Measurements from ENCODE around the gene SIRPB2.

SIRPB2 gene

GRCh38 chr20:1466211-1467081 is 24.8 kb downstream of the SIRPB2 start, which contains the start of gene NSFL1C:
Gene NSFL1C (minus strand): TSS chr20:1466849. CDS start chr20:1466824, 25 bp downstream.
- DNase-seq (ENCODE audit: low spot score in 2 of 2) (peak; percentile 96 to 97), ATAC-seq (replicated peaks; ENCODE audit: extremely low read depth, poor library complexity, severe bottlenecking) (peak; percentile 98)
- H3K36me3 Mint-ChIP-seq (ENCODE audit: insufficient read depth): peaks cover 8% of the 10 kb centered on the region
- peak within 1 kb of the TSS; percentile 54 for H3K27ac Mint-ChIP-seq (ENCODE audit: low read depth)
- no peaks in the 10 kb centered on the region for H3K9me3 Mint-ChIP-seq
- peak within 1 kb of the TSS; percentile 77 for H3K4me3 Mint-ChIP-seq
- H3K27me3 Mint-ChIP-seq: peaks cover 11% of the 10 kb centered on the region
- peaks cover 43% of the 10 kb centered on the region for H3K4me1 Mint-ChIP-seq

GRCh38 chr20:1465470-1466210 is 25.6 kb downstream of the SIRPB2 start:
- H3K27ac Mint-ChIP-seq (ENCODE audit: low read depth): peak overlapping the region; percentile 41
- ATAC-seq (replicated peaks; ENCODE audit: extremely low read depth, poor library complexity, severe bottlenecking) (no peak), DNase-seq (ENCODE audit: low spot score in 2 of 2) (no peak)
- no peaks in the 10 kb centered on the region for H3K9me3 Mint-ChIP-seq
- H3K27me3 Mint-ChIP-seq: peaks cover 3% of the 10 kb centered on the region
- peaks cover 51% of the 10 kb centered on the region for H3K4me1 Mint-ChIP-seq
- H3K4me3 Mint-ChIP-seq: peak overlapping the region; percentile 77
- H3K36me3 Mint-ChIP-seq (ENCODE audit: insufficient read depth): peaks cover 11% of the 10 kb centered on the region

GRCh38 chr20:1463971-1464570 is 27.1 kb downstream of the SIRPB2 start:
- DNase-seq (ENCODE audit: low spot score in 2 of 2): no peak
- Mint-ChIP-seq H3K36me3 (ENCODE audit: insufficient read depth) (peaks cover 18% of the 10 kb centered on the region), H3K4me3 (no peak overlapping the region), H3K9me3 (no peaks in the 10 kb centered on the region), H3K27me3 (no peaks in the 10 kb centered on the region), H3K27ac (ENCODE audit: low read depth) (no peak overlapping the region), H3K4me1 (peaks cover 54% of the 10 kb centered on the region)
- ATAC-seq (replicated peaks; ENCODE audit: extremely low read depth, poor library complexity, severe bottlenecking): no peak

- no peak overlapping the region for H3K27ac Mint-ChIP-seq (ENCODE audit: low read depth)
- ATAC-seq (replicated peaks; ENCODE audit: extremely low read depth, poor library complexity, severe bottlenecking) (no peak), DNase-seq (ENCODE audit: low spot score in 2 of 2) (no peak)
- H3K4me1 Mint-ChIP-seq: peaks cover 53% of the 10 kb centered on the region
- H3K4me3 Mint-ChIP-seq: no peak overlapping the region
- H3K36me3 Mint-ChIP-seq (ENCODE audit: insufficient read depth): peaks cover 21% of the 10 kb centered on the region
- H3K27me3 Mint-ChIP-seq: no peaks in the 10 kb centered on the region
- H3K9me3 Mint-ChIP-seq: no peaks in the 10 kb centered on the region
Measured at GRCh38 chr20:1462834-1463233, 28.4 kb downstream of the SIRPB2 start.

- Mint-ChIP-seq H3K9me3 (no peaks in the 10 kb centered on the region), H3K4me1 (peaks cover 50% of the 10 kb centered on the region), H3K27me3 (no peaks in the 10 kb centered on the region), H3K36me3 (ENCODE audit: insufficient read depth) (peaks cover 26% of the 10 kb centered on the region), H3K4me3 (no peak overlapping the region), H3K27ac (ENCODE audit: low read depth) (no peak overlapping the region)
- ATAC-seq (replicated peaks; ENCODE audit: extremely low read depth, poor library complexity, severe bottlenecking): no peak
- no peak for DNase-seq (ENCODE audit: low spot score in 2 of 2)
Measured at GRCh38 chr20:1462001-1462400, 29.2 kb downstream of the SIRPB2 start.

GRCh38 chr20:1460275-1460674 is 30.9 kb downstream of the SIRPB2 start:
- ATAC-seq (replicated peaks; ENCODE audit: extremely low read depth, poor library complexity, severe bottlenecking): no peak
- Mint-ChIP-seq H3K9me3 (no peaks in the 10 kb centered on the region), H3K27me3 (no peaks in the 10 kb centered on the region), H3K4me1 (peaks cover 42% of the 10 kb centered on the region), H3K27ac (ENCODE audit: low read depth) (no peak overlapping the region), H3K4me3 (no peak overlapping the region), H3K36me3 (ENCODE audit: insufficient read depth) (peaks cover 33% of the 10 kb centered on the region)
- no peak for DNase-seq (ENCODE audit: low spot score in 2 of 2)

- Mint-ChIP-seq H3K9me3 (no peaks in the 10 kb centered on the region), H3K27me3 (no peaks in the 10 kb centered on the region), H3K4me3 (no peak overlapping the region), H3K4me1 (peaks cover 22% of the 10 kb centered on the region), H3K36me3 (ENCODE audit: insufficient read depth) (peaks cover 50% of the 10 kb centered on the region), H3K27ac (ENCODE audit: low read depth) (no peak overlapping the region)
- DNase-seq (ENCODE audit: low spot score in 2 of 2) (no peak), ATAC-seq (replicated peaks; ENCODE audit: extremely low read depth, poor library complexity, severe bottlenecking) (no peak)
Measured at GRCh38 chr20:1457992-1458391, 33.2 kb downstream of the SIRPB2 start.

GRCh38 chr20:1456300-1456699 is 34.9 kb downstream of the SIRPB2 start:
- DNase-seq (ENCODE audit: low spot score in 2 of 2): no peak
- ATAC-seq (replicated peaks; ENCODE audit: extremely low read depth, poor library complexity, severe bottlenecking): no peak
- Mint-ChIP-seq H3K36me3 (ENCODE audit: insufficient read depth) (peaks cover 61% of the 10 kb centered on the region), H3K4me1 (peaks cover 18% of the 10 kb centered on the region), H3K9me3 (no peaks in the 10 kb centered on the region), H3K27ac (ENCODE audit: low read depth) (no peak overlapping the region), H3K4me3 (no peak overlapping the region), H3K27me3 (no peaks in the 10 kb centered on the region)

GRCh38 chr20:1450926-1451491 is 40.2 kb downstream of the SIRPB2 start:
- no peaks in the 10 kb centered on the region for H3K9me3 Mint-ChIP-seq
- H3K4me3 Mint-ChIP-seq: no peak overlapping the region
- DNase-seq (ENCODE audit: low spot score in 2 of 2): no peak
- H3K27me3 Mint-ChIP-seq: no peaks in the 10 kb centered on the region
- ATAC-seq (replicated peaks; ENCODE audit: extremely low read depth, poor library complexity, severe bottlenecking): no peak
- no peaks in the 10 kb centered on the region for H3K4me1 Mint-ChIP-seq
- H3K27ac Mint-ChIP-seq (ENCODE audit: low read depth): peak overlapping the region; percentile 57
- peaks cover 77% of the 10 kb centered on the region for H3K36me3 Mint-ChIP-seq (ENCODE audit: insufficient read depth)

GRCh38 chr20:1449370-1449769 is 41.9 kb downstream of the SIRPB2 start:
- H3K27ac Mint-ChIP-seq (ENCODE audit: low read depth): no peak overlapping the region
- H3K4me3 Mint-ChIP-seq: no peak overlapping the region
- ATAC-seq (replicated peaks; ENCODE audit: extremely low read depth, poor library complexity, severe bottlenecking): no peak
- no peak for DNase-seq (ENCODE audit: low spot score in 2 of 2)
- no peaks in the 10 kb centered on the region for H3K4me1 Mint-ChIP-seq
- no peaks in the 10 kb centered on the region for H3K9me3 Mint-ChIP-seq
- H3K36me3 Mint-ChIP-seq (ENCODE audit: insufficient read depth): peaks cover 75% of the 10 kb centered on the region
- H3K27me3 Mint-ChIP-seq: no peaks in the 10 kb centered on the region

- ATAC-seq (replicated peaks; ENCODE audit: extremely low read depth, poor library complexity, severe bottlenecking) (no peak), DNase-seq (ENCODE audit: low spot score in 2 of 2) (no peak)
- Mint-ChIP-seq H3K27ac (ENCODE audit: low read depth) (no peak overlapping the region), H3K36me3 (ENCODE audit: insufficient read depth) (peaks cover 75% of the 10 kb centered on the region), H3K4me1 (no peaks in the 10 kb centered on the region), H3K9me3 (no peaks in the 10 kb centered on the region), H3K4me3 (no peak overlapping the region), H3K27me3 (no peaks in the 10 kb centered on the region)
Measured at GRCh38 chr20:1448081-1448620, 43.1 kb downstream of the SIRPB2 start.

- Mint-ChIP-seq H3K36me3 (ENCODE audit: insufficient read depth) (peaks cover 69% of the 10 kb centered on the region), H3K27ac (ENCODE audit: low read depth) (no peak overlapping the region), H3K9me3 (no peaks in the 10 kb centered on the region), H3K27me3 (no peaks in the 10 kb centered on the region), H3K4me1 (no peaks in the 10 kb centered on the region), H3K4me3 (no peak overlapping the region)
- ATAC-seq (replicated peaks; ENCODE audit: extremely low read depth, poor library complexity, severe bottlenecking) (no peak), DNase-seq (ENCODE audit: low spot score in 2 of 2) (no peak)
Measured at GRCh38 chr20:1446536-1446935, 44.7 kb downstream of the SIRPB2 start.

All from central memory CD8-positive, alpha-beta T cell (primary cell).